Measurements from ENCODE around the gene OAT. TPM values are rescaled to one million over a fixed set of nuclear protein-coding genes. Genes with fewer than 3 reads are reported as not detected.
"Not testable (repeated sequence)": the region's sequence is repeated elsewhere in the genome, so short reads cannot be mapped to it uniquely, and the experiment has no call there.

OAT gene
- total RNA-seq, 1 donor, result 24.2 TPM

GRCh38 chr10:124448696-124449169, 30.0 kb upstream of the OAT start:
- DNase-seq (ENCODE audit: low read depth in 2 of 3, low spot score in 2 of 3), result no peak

- no peak for DNase-seq (ENCODE audit: low read depth in 2 of 3, low spot score in 2 of 3)
These were observed 29.2 kb upstream of the OAT start for GRCh38 chr10:124447751-124448466.

- DNase-seq (ENCODE audit: low read depth in 2 of 3, low spot score in 2 of 3), result no peak
These were observed 28.4 kb upstream of the OAT start for GRCh38 chr10:124446830-124447750.

- DNase-seq (ENCODE audit: low read depth in 2 of 3, low spot score in 2 of 3), result not testable (repeated sequence)
These were observed 23.0 kb upstream of the OAT start for GRCh38 chr10:124441694-124442093.

- no peak for DNase-seq (ENCODE audit: low read depth in 2 of 3, low spot score in 2 of 3)
These were observed 17.5 kb upstream of the OAT start for GRCh38 chr10:124436191-124436638.

GRCh38 chr10:124435683-124436082, 17.0 kb upstream of the OAT start:
- not testable (repeated sequence) for DNase-seq (ENCODE audit: low read depth in 2 of 3, low spot score in 2 of 3)

- no peak for DNase-seq (ENCODE audit: low read depth in 2 of 3, low spot score in 2 of 3)
These were observed 14.7 kb upstream of the OAT start for GRCh38 chr10:124433461-124433860.

GRCh38 chr10:124430077-124430476, 11.4 kb upstream of the OAT start:
- no peak for DNase-seq (ENCODE audit: low read depth in 2 of 3, low spot score in 2 of 3)

GRCh38 chr10:124429576-124429975, 10.9 kb upstream of the OAT start:
- DNase-seq (ENCODE audit: low read depth in 2 of 3, low spot score in 2 of 3), result no peak

- DNase-seq (ENCODE audit: low read depth in 2 of 3, low spot score in 2 of 3), result no peak
These were observed 9.6 kb upstream of the OAT start for GRCh38 chr10:124428207-124428777.

GRCh38 chr10:124425227-124425962, 6.7 kb upstream of the OAT start:
- no peak for DNase-seq (ENCODE audit: low read depth in 2 of 3, low spot score in 2 of 3)

- peak in 1 of 3 donors; percentile 23 for DNase-seq (ENCODE audit: low read depth in 2 of 3, low spot score in 2 of 3)
These were observed 5.1 kb upstream of the OAT start for GRCh38 chr10:124423813-124424212.

GRCh38 chr10:124422742-124423141, 4.0 kb upstream of the OAT start:
- no peak for DNase-seq (ENCODE audit: low read depth in 2 of 3, low spot score in 2 of 3)

GRCh38 chr10:124420254-124420653, 1.5 kb upstream of the OAT start:
- no peak for DNase-seq (ENCODE audit: low read depth in 2 of 3, low spot score in 2 of 3)

GRCh38 chr10:124419635-124420034, 912 bp upstream of the OAT start:
- DNase-seq (ENCODE audit: low read depth in 2 of 3, low spot score in 2 of 3), result no peak

GRCh38 chr10:124417895-124418725, 613 bp downstream of the OAT start:
- DNase-seq (ENCODE audit: low read depth in 2 of 3, low spot score in 2 of 3), result peak in 2 of 3 donors; percentile 62 to 68

GRCh38 chr10:124416733-124417132, 2.0 kb downstream of the OAT start:
- DNase-seq (ENCODE audit: low read depth in 2 of 3, low spot score in 2 of 3), result no peak

- no peak for DNase-seq (ENCODE audit: low read depth in 2 of 3, low spot score in 2 of 3)
These were observed 3.5 kb downstream of the OAT start for GRCh38 chr10:124415210-124415609.

- no peak for DNase-seq (ENCODE audit: low read depth in 2 of 3, low spot score in 2 of 3)
These were observed 4.6 kb downstream of the OAT start for GRCh38 chr10:124414076-124414475.

- no peak for DNase-seq (ENCODE audit: low read depth in 2 of 3, low spot score in 2 of 3)
These were observed 9.0 kb downstream of the OAT start for GRCh38 chr10:124409696-124410095.
